ENCODE measurements around the gene RXRA. TPM values are rescaled to one million over a fixed set of nuclear protein-coding genes. Genes with fewer than 3 reads are reported as not detected.

Gene RXRA
- total RNA-seq, 4 donors from 2014 or later = 17.1 to 84.6 (median 24.0) TPM

DNA sequence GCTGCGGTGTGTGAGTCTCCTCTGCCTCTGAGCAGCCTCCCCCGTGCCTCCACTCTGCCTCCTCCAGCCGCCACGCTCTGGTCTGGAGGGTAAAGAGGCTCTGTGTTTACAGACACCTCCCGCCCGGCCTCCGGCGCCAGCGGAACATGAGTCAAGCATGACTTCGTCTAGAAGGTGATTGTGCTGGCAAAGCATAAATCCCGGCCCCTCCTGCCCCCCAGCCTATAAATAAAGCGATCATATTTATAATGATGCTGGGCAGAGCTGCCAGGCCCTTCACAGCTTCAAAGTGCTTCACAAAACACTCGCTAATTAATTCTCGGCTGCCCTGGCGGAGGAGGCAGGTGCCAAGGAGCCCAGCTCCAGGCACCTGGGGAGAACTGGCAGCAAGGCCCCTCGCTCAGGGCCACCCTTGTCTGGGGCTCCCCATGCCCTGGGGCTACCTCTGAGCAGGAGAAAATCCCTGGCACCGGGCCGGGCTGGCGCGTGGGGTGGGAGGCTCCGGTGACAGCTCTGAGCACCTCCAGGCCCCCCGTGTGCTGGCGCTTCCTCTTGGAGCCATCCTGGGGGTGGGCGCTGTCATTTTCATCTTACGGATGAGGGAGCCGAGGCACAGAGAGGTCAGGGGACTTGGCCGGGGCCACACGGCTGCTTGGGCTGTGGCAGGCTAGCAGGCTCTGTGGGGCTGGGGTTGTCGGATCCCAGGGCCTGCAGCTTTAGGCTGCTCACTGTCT is 87.8 kb downstream of the RXRA start:
- Histone ChIP-seq H3K4me3 (no peak overlapping the region), H3K4me1 (peaks cover 11 to 35% of the 10 kb centered on the region in 2 donors), H3K9me3 (no peaks in the 10 kb centered on the region), H3K27ac (peak overlapping the region; percentile 57 to 63), H3K27me3 (no peaks in the 10 kb centered on the region), H3K36me3 (no peaks in the 10 kb centered on the region)
- DNase-seq = peak; percentile 80 to 92
- intact Hi-C loops (cut with DNase I; ENCODE audit: low total_unique reads) = no loop called here
- no peak for TF ChIP-seq POLR2A (IDR thresholded peaks at IDR 0.05)
- TF ChIP-seq CTCF (IDR thresholded peaks at IDR 0.05) = no peak

DNA sequence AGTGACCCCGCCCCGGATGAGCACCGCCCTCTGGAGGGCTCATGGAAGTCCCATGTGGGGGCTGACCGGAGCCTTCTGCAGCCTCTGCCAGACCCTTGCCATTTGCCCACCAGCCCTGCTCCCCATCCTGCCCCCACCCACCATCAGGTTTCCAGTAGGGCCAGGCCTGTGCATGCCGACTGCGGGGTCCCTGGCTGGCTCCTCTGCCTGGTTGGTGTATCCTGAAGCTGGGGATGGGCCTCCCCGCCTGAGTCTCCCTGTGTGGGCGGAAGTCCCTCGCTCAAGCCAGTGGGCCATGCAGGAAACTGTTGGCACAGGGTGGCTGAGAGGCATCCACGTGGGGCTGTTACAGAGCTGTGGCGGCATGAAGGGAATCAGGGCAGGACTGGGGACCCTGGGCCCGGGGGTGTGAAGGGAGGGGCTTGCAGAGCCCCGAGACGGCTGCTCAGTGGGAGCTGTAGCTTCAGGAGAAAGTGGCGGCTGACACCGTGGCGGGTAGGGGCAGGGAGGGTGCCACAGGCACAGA is 88.7 kb downstream of the RXRA start:
- peaks cover 11 to 36% of the 10 kb centered on the region in 2 donors for H3K4me1 ChIP-seq

GRCh38 chr9:134416385-134417015 is 90.2 kb downstream of the RXRA start:
- TF ChIP-seq POLR2A (IDR thresholded peaks at IDR 0.05) (no peak), CTCF (IDR thresholded peaks at IDR 0.05) (no peak)
- H3K4me1 ChIP-seq = peaks cover 10 to 36% of the 10 kb centered on the region in 2 donors
- H3K9me3 ChIP-seq = no peaks in the 10 kb centered on the region
- no peak overlapping the region for H3K4me3 ChIP-seq
- H3K27ac ChIP-seq = no peak overlapping the region
- H3K36me3 ChIP-seq = no peaks in the 10 kb centered on the region
- no peaks in the 10 kb centered on the region for H3K27me3 ChIP-seq
- intact Hi-C loops (cut with DNase I; ENCODE audit: low total_unique reads) = no loop called here
- no peak for DNase-seq

More for the DNA sequence above, 88.7 kb downstream of the RXRA start:
- no peak for DNase-seq
- no peak overlapping the region for H3K4me3 ChIP-seq
- TF ChIP-seq POLR2A (IDR thresholded peaks at IDR 0.05) = no peak
- TF ChIP-seq CTCF (IDR thresholded peaks at IDR 0.05) = no peak
- H3K27ac ChIP-seq = peak overlapping the region; percentile 57 to 63
- intact Hi-C loops (cut with DNase I; ENCODE audit: low total_unique reads) = no loop called here
- H3K36me3 ChIP-seq = no peaks in the 10 kb centered on the region
- no peaks in the 10 kb centered on the region for H3K9me3 ChIP-seq
- no peaks in the 10 kb centered on the region for H3K27me3 ChIP-seq

DNA sequence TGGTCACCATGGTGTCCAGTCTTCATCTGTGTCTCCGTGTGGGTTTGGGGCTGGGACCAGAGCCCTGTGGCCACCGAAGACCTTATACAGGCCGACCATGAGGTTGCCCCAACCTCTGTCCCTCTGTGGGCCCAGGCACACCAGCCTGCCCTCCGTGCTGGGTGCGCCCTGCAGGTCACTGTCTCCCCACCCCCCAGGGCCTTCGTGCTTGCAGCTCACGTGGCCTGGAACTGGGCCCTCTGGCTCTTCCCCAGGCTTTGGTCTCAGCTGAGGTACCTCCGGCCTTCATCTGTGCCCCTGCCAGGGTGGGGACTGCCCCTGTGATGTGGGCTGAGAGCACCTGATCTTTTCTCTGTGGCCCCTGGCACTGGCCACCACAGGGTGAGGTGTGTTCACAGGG is 92.1 kb downstream of the RXRA start:
- Histone ChIP-seq H3K27me3 (no peaks in the 10 kb centered on the region), H3K4me1 (peaks cover 0 to 25% of the 10 kb centered on the region in 2 donors), H3K4me3 (no peak overlapping the region), H3K27ac (peak overlapping the region in 1 of 2 donors; percentile 77), H3K36me3 (no peaks in the 10 kb centered on the region), H3K9me3 (no peaks in the 10 kb centered on the region)
- TF ChIP-seq POLR2A (IDR thresholded peaks at IDR 0.05) (no peak), CTCF (IDR thresholded peaks at IDR 0.05) (no peak)
- no peak for DNase-seq
- intact Hi-C loops (cut with DNase I; ENCODE audit: low total_unique reads) = no loop called here
